HepG2 (cell line): Measurements from ENCODE around the gene KANSL1L. TPM values are rescaled to one million over a fixed set of nuclear protein-coding genes. Genes with fewer than 3 reads are reported as not detected.

Source experiments
- MLXIP ChIP-seq: sonication (generic); formaldehyde crosslinking; IDR thresholded peaks from 2 replicates; pipeline ENCODE4 v1.9.0; 2021; ENCODE audit warnings: missing genetic modification reagents, borderline replicate concordance
- MTF1 ChIP-seq: sonication (generic); formaldehyde crosslinking; IDR thresholded peaks from 2 replicates; pipeline ENCODE4 v1.5.0; 2020; ENCODE audit warnings: missing genetic modification reagents
- PATZ1 ChIP-seq: sonication (generic); formaldehyde crosslinking; IDR thresholded peaks from 2 replicates; pipeline ENCODE4 v1.4.0; 2020; ENCODE audit warnings: missing genetic modification reagents
- TRAFD1 ChIP-seq: sonication (generic); formaldehyde crosslinking; IDR thresholded peaks from 2 replicates; pipeline ENCODE4 v1.5.1; 2020; ENCODE audit warnings: missing genetic modification reagents, mild to moderate bottlenecking, borderline replicate concordance
- ZNF281 ChIP-seq: sonication (generic); formaldehyde crosslinking; IDR thresholded peaks from 2 replicates; pipeline ENCODE4 v1.4.0; 2020; ENCODE audit warnings: missing genetic modification reagents, borderline replicate concordance
- ZNF354B ChIP-seq: sonication (generic); formaldehyde crosslinking; IDR thresholded peaks from 2 replicates; pipeline ENCODE4 v1.8.0; 2022; ENCODE audit warnings: mild to moderate bottlenecking, missing genetic modification reagents
- ZNF740 ChIP-seq: sonication (generic); formaldehyde crosslinking; IDR thresholded peaks from 2 replicates; pipeline ENCODE4 v1.4.0; 2020; ENCODE audit warnings: missing genetic modification reagents
- ZNF781 ChIP-seq: sonication (generic); formaldehyde crosslinking; IDR thresholded peaks from 2 replicates; pipeline ENCODE4 v1.5.1; 2020; ENCODE audit warnings: borderline replicate concordance, mild to moderate bottlenecking, missing genetic modification reagents; ENCODE audit errors: not compliant biosample characterization
- polyA plus RNA-seq, 8 experiments: library from polyadenylated mRNA; depleted of rRNA in 3 of 8; stranded (reverse) in 7 of 8; unstranded in 1 of 8; fragments of >200 nt; fragmentation: Illumina TruSeq in 4 of 8; extraction: Trizol in 4 of 8; gene quantifications; 2 replicates each; pipeline versions ENCODE4 v1.2.1 to v1.2.3, GENCODE V29; 2011 to 2016; ENCODE audit warnings: low read depth in 4 of 8, missing spikeins in 1 of 8, mixed read lengths in 1 of 8; ENCODE audit not compliant: insufficient read depth in 1 of 8
- total RNA-seq, 5 experiments: library from RNA; depleted of rRNA; stranded (reverse); fragments of >200 nt; fragmentation: Illumina TruSeq; extraction: Trizol; gene quantifications; 2 replicates each; pipeline ENCODE4 v1.2.3, GENCODE V29; 2016; ENCODE audit warnings: low read depth in 1 of 5

KANSL1L gene
- total and polyA plus RNA-seq, 2 of the 13 experiments (the other 11 are each of a cell fraction or from before 2014, with no cell fraction given), result 5.4 to 10.3 TPM

- TF ChIP-seq ZNF281, result no peak; the same call in 1 of the 2 replicates
- peak; percentile 30; the same call in 1 of the 2 replicates for TF ChIP-seq MLXIP (CRISPR knock-in tag)
- peak; percentile 44; the same call in 1 of the 2 replicates for TF ChIP-seq MTF1 (CRISPR knock-in tag)
- peak; percentile 49 for TF ChIP-seq ZNF781
- TF ChIP-seq PATZ1, result no peak
- 0 out of 2 replicates have a peak, but pooled peaks have one; percentile 10 for TF ChIP-seq TRAFD1
- peak; percentile 86; the same call in 1 of the 2 replicates for TF ChIP-seq ZNF740
- no peak for TF ChIP-seq ZNF354B (CRISPR knock-in tag)
Measured at GRCh38 chr2:210171309-210172218, at the start of gene KANSL1L (continued).
